Stimulated activated CD4-positive, alpha-beta T cell treated with anti-CD3 and anti-CD28 coated beads, Interleukin-1b, Interleukin-23, amount 100 ng/mL, for 4 hours (primary cell): ENCODE measurements around the gene ANKRD33.

Source experiments
- DNase-seq, 2 donors: peaks; one replicate each; pipeline ENCODE4 v3.0.0-alpha.2; 2020; ENCODE audit warnings: low read depth in 2 of 2

Gene ANKRD33

DNA sequence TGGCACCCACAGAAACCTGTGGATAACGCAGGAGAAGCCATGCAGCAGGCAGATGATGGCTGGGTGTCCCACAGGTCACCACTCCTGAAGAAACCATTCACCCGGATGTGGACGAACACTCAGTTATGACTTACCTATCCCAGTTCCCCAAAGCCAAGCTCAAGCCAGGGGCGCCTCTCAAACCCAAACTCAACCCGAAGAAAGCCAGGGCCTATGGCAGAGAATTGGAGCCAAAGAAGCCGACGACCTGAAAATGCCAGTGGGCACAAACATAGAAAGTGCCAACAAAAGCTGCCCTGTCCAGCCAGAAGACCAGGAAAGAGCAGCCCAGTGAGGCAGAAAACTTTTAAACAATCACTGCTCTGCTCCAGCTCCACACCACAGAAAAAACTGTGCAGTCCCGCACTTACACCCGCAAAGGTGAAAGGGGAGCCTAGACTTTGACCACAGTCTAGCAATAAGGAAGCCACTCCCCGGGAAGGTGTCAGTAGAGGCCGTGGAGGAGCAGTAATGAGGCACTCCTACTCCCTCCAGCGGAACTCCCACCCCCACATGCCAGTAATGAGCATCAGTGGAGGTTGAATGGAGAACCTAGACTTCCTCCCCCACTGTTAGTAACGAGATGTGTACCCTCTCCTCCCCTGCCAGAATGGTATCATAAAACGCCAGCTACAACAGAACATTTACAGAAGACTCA is 13.4 kb downstream of the ANKRD33 start:
- DNase-seq, result no peak

DNA sequence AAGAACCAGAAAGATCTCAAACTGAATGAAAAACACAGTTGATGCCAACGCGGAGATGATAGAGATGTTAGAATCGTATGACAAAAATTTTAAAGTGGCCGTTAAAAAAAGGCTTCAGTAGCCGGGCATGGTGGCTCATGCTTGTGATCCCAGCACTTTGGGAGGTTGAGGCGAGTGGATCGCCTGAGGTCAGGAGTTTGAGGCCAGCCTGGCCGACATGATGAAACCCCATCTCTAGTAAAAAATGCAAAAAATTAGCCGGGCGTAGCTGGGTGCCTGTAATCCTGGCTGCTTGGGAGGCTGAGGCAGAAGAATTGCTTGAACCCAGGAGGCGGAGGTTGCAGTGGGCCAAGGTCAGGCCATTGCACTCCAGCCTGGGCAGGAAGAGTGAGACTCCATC is 14.0 kb downstream of the ANKRD33 start:
- DNase-seq, result no peak

DNA sequence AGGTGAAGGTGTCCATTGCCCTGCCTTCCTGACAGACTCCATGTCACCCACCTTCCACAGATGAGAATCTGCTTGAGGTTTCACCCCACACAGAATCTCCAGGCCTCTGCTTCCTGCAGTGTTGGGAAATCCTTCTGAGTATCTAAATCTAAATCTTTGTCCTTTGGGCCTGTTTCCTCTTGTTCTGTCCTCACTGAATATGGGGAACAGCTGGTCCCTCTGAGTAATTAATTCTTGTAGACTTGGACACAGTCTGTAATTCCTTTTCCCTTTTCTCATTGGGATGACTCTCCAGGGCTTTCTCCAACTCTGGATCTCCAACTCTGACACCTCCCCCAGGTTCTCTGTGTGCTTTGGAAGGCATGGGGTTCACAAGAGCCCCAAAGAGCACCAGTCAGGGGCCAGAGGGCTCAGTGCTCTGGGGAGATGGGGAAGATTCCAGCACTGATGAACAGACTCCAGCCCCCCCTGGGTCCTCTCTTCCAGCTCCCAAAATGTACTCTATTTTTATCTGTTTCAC is 17.1 kb downstream of the ANKRD33 start:
- no peak for DNase-seq

- no peak for DNase-seq
Observed at GRCh38 chr12:51905471-51906429, 17.8 kb downstream of the ANKRD33 start.

DNA sequence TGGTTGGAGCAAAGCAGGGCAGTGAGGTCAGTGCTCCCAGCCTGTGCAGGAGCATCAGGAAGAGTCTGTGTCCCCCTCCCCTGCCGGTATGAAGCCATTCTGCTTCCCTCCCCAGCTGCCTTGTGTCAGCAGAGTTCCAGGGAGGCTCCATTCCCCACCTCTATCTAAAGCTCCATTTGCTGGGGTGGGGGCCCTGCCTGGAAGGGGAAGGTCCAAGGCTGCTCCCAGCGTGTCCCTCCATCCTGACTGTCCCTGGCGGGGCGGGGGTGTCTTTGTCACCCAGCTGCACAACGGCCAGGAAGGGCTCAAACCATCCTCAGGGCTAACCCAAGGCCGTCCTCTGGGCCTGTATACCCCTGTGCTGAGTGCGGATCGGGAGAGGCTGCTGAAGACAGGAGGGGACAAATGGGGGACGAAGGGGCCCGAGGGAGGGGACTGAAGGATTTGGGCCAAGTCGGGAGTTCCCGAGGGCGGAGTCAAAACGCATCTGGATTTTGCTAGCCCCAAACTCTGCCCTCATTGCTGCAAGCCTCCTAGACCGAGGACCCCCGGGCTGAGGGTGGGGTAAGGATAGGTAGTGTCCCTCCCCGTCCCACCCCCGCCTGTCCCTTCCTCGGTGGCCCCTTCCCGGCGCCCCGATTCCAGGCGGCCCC is 18.7 kb downstream of the ANKRD33 start:
- DNase-seq, result no peak

DNA sequence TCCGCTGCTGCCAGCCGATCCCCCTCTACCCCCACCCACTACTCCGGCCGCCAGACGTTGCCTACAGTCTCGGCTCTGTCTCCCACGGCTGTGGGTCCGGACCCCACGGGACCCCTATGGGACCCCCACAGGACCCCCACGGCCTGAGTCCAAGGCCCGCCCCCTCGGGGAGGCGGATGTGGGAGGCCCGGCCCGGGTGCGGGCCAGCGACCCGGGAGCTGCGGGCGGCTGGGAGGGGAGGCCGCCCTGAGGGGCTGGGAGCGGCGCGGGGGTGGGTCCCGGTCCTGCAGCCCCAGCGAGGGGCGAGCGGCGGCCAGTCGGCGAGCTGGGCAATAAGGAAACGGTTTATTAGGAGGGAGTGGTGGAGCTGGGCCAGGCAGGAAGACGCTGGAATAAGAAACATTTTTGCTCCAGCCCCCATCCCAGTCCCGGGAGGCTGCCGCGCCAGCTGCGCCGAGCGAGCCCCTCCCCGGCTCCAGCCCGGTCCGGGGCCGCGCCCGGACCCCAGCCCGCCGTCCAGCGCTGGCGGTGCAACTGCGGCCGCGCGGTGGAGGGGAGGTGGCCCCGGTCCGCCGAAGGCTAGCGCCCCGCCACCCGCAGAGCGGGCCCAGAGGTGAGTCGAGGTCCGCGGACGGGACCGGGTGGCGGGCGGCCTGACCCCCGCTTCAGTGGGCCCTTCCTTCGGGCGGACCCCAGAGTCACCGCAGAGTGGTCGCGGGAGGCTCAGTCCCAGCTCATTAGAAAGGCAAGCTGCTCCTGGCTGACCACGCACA is 19.4 kb downstream of the ANKRD33 start, which contains the start of gene ACVRL1:
Gene ACVRL1, plus strand, starts transcription at position 422 of the 773 bp plus-strand sequence. CDS start 4,971 bp downstream, outside the sequence.
- no peak for DNase-seq

GRCh38 chr12:51907856-51908425 is 20.0 kb downstream of the ANKRD33 start:
- no peak for DNase-seq

DNA sequence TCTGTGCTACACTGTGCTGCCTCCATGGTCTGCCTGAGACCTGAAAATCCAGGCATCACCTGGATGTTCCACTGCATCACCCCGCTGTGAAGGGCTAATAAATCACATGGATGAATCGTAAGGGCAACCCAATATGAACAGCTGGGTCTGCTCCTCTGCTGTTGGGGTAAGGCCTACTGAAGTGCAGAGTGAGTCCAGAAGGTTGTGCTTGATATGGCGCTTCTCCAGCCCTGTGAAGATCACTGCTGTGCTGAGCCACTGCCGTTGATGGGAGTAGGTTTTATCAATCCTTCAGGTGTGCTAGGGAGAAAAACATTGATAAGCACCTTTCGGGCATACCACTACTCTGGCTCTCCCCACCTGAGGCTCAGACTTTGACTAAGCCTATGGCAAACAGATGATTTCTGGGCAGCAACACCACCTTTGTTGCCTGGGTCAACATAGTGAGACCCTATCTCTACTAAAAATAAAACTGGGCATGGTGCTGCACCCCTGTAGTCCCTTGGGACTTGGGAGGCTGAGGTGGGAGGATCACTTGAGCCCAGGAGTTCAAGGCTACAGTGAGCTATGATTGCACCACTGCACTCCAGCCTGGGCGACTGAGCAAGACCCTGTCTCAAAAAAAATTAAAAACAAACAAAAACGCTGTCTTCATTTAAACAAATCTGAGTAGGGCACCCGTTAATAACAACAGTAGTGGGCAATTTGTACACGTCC is 21.1 kb downstream of the ANKRD33 start:
- DNase-seq, result no peak

- no peak for DNase-seq
Observed at GRCh38 chr12:51910168-51910567, 22.3 kb downstream of the ANKRD33 start.

- DNase-seq, result no peak
Observed at GRCh38 chr12:51910691-51911090, 22.8 kb downstream of the ANKRD33 start.

DNA sequence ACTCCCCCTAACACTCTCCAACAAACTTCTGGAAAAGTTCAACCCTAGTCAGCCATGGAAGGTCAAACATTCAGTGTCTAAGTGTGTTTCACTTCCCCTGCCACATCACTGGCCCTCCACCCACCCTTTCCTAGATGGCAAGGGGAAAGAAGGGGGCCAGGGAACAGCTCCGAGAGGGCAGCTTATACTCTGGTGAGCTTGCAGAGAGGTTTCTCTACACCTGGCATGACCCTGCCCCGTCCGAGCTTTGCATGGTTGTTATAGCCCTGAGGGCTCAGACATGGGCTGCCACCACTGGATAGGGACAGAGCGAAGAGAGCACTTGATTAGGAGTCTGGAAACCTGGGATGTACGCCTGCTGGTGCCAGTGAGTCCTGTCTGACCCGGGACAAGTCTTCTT is 23.4 kb downstream of the ANKRD33 start:
- DNase-seq, result no peak

DNA sequence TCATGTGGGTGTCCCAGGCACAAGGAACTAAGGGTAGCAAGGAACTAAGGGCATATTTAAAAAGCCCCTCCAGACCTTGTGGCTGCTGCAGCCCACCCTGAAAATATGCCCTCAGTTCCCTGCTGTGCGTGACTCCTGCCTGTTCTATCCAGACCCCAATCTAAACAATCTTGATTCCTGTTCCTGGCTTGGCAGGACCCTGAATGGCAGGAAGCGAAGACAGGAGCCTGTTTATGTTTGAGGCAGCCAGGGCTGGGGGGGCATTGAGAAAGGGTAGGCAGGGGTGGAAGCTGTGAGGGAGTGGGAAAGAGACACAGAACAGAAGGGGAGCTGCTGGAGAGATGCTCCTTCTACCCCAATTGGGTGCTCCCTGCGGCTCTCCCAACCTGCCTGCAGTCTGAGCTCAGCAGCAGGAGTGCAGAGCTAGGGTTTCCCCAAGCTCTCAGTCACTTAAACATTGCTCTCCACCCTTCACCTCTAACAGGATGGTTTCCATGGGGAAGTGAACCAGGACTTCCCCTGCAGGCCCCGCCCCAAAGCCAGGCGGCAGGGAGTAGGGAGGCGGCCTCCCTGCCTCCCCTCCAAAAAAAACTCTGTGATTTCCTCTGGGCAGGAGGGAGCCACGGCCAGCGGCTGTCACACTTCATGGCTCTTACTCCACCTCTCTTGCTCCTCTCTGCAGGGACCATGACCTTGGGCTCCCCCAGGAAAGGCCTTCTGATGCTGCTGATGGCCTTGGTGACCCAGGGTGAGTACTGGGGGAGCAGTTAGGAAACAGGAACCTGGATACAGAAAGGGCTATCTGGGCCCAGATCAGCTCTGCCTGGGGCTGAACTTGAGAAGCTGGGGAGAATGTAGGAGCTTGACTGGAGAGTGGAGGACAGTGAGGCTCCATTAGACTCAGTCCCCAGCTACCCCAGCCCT is 24.1 kb downstream of the ANKRD33 start:
- no peak for DNase-seq

DNA sequence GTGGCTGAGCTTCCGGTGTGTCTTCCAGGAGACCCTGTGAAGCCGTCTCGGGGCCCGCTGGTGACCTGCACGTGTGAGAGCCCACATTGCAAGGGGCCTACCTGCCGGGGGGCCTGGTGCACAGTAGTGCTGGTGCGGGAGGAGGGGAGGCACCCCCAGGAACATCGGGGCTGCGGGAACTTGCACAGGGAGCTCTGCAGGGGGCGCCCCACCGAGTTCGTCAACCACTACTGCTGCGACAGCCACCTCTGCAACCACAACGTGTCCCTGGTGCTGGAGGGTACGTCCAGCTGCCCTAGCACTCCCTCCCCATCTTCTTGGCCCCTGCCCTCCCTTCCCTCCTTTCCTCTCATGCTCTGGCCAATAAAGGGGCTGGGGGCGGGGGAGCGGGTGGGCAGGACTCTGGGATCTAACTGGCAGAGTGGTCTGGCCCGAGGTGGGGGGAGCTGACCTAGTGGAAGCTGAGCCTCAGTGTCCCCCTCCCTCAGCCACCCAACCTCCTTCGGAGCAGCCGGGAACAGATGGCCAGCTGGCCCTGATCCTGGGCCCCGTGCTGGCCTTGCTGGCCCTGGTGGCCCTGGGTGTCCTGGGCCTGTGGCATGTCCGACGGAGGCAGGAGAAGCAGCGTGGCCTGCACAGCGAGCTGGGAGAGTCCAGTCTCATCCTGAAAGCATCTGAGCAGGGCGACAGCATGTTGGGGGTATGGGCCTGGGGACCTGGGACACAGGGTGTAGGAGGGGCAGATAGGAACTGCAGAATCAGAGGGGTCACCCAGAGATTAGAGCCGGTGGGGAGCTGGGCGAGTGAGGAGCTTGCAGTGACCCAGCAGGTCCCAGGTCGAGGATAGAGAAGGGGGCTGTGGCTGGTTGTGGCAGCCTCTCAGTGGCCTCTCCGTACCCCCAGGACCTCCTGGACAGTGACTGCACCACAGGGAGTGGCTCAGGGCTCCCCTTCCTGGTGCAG is 25.4 kb downstream of the ANKRD33 start:
- no peak for DNase-seq

DNA sequence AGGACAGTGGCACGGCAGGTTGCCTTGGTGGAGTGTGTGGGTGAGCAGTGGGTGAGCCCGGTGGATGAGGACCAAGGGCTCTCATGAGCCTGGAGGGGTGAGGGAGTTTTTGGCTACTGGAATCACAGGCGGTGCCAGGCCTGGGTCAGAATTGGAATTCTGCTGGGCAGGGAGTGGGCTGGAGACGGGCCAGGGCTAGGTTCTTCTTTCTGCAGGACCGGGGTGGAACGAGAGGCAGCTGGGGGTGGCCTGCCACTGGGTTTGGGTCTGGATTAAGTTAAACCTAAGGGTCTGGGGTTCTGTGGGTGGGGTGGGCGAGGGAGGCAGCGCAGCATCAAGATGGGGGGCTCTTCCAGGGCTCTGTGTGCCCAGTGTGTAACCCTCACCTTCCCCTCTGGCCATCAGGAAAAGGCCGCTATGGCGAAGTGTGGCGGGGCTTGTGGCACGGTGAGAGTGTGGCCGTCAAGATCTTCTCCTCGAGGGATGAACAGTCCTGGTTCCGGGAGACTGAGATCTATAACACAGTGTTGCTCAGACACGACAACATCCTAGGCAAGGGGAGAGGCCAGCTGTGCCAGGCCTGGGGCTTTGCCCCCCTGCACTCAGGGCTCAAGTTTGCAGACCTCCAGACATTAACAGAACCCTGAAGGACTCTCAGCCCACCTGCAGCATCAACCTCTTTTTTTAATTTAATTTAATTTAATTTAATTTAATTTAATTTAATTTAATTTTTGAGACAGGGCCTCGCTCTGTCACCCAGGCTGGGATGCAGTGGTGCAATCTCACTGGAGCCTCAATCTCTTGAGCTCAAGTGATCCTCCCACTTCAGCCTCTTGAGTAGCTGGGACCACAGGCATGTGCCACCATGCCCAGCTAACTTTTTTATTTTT is 26.4 kb downstream of the ANKRD33 start:
- no peak for DNase-seq

- no peak for DNase-seq
Observed at GRCh38 chr12:51915003-51915625, 27.2 kb downstream of the ANKRD33 start.

GRCh38 chr12:51915951-51916350 is 28.0 kb downstream of the ANKRD33 start:
- DNase-seq, result no peak
